H1 (cell line): ENCODE data around the gene STAT1. TPM values are rescaled to one million over a fixed set of nuclear protein-coding genes. Genes with fewer than 3 reads are reported as not detected.
A peak's percentile ranks its signal among the peaks of the same experiment; 100 is the strongest.

Source experiments
- ATF3 ChIP-seq: IDR thresholded peaks from 2 replicates; pipeline ENCODE4 v1.6.1; 2011; ENCODE audit warnings: low read depth, mild to moderate bottlenecking, low read length; ENCODE audit not compliant: insufficient read depth
- BACH1 ChIP-seq: IDR thresholded peaks from 2 replicates; pipeline ENCODE4 v1.6.1; 2012; ENCODE audit warnings: low read length, improper control_type of control experiment
- CHD7 ChIP-seq: fragments of 300-600 bp; sonication (generic); IDR thresholded peaks from 2 replicates; pipeline ENCODE4 v1.7.1; 2012; ENCODE audit warnings: low read length, moderate library complexity, mild to moderate bottlenecking, inconsistent platforms; ENCODE audit not compliant: insufficient replicate concordance
- EGR1 ChIP-seq: IDR thresholded peaks from 2 replicates; pipeline ENCODE4 v1.6.1; 2011; ENCODE audit warnings: low read depth, low read length, borderline replicate concordance
- KDM5A ChIP-seq: fragments of 200-600 bp; IDR thresholded peaks from 2 replicates; pipeline ENCODE4 v1.7.1; 2012; ENCODE audit warnings: mild to moderate bottlenecking, low read length, inconsistent platforms, mixed read lengths
- NRF1 ChIP-seq: IDR thresholded peaks from 2 replicates; pipeline ENCODE4 v1.6.1; 2011; ENCODE audit warnings: mild to moderate bottlenecking, low read depth, low read length, improper control_type of control experiment
- POLR2A ChIP-seq, 2 experiments: IDR thresholded peaks; 1 replicate in 1 of 2; 2 replicates in 1 of 2; pipeline ENCODE4 v1.6.1; 2011; ENCODE audit warnings: low read depth in 2 of 2, low read length in 2 of 2, mild to moderate bottlenecking in 2 of 2; ENCODE audit errors: control extremely low read depth in 1 of 2
- RBBP5 ChIP-seq: IDR thresholded peaks from 2 replicates; pipeline ENCODE4 v1.7.1; 2012; ENCODE audit warnings: low read depth, mild to moderate bottlenecking, inconsistent platforms, low read length, moderate library complexity, borderline replicate concordance
- YY1 ChIP-seq: IDR thresholded peaks from 2 replicates; pipeline ENCODE4 v1.6.1; 2011; ENCODE audit warnings: low read depth, mild to moderate bottlenecking, low read length
- polyA plus RNA-seq, 7 experiments: library from polyadenylated mRNA; depleted of rRNA in 3 of 7; stranded (reverse) in 5 of 7; unstranded in 2 of 7; fragments of >200 nt in 5 of 7; fragments of 200-250 nt in 2 of 7; gene quantifications; 1 replicate in 5 of 7; 2 replicates in 1 of 7; 4 replicates in 1 of 7; pipeline versions ENCODE4 v1.2.1 to v1.2.3, GENCODE V29; 2011 to 2013; ENCODE audit warnings: missing spikeins in 2 of 7, mixed read lengths in 2 of 7
- total RNA-seq: library from RNA; stranded (reverse); fragmentation: NEBNext Ultra II Directional; extraction: Animal tissue kit (Norgen Biotek cat#: 25700); gene quantifications from 2 replicates; pipeline ENCODE4 v1.2.1, GENCODE V29; 2021
- TF ChIP-seq, protein P1 (sequence below): IDR thresholded peaks from 2 replicates; pipeline ENCODE4 v1.6.1; 2012; ENCODE audit warnings: inconsistent platforms

Gene STAT1
- total and polyA plus RNA-seq, 2 of the 8 experiments (the other 6 are each of a cell fraction or from before 2014, with no cell fraction given) = 20.3 to 43.0 TPM

DNA sequence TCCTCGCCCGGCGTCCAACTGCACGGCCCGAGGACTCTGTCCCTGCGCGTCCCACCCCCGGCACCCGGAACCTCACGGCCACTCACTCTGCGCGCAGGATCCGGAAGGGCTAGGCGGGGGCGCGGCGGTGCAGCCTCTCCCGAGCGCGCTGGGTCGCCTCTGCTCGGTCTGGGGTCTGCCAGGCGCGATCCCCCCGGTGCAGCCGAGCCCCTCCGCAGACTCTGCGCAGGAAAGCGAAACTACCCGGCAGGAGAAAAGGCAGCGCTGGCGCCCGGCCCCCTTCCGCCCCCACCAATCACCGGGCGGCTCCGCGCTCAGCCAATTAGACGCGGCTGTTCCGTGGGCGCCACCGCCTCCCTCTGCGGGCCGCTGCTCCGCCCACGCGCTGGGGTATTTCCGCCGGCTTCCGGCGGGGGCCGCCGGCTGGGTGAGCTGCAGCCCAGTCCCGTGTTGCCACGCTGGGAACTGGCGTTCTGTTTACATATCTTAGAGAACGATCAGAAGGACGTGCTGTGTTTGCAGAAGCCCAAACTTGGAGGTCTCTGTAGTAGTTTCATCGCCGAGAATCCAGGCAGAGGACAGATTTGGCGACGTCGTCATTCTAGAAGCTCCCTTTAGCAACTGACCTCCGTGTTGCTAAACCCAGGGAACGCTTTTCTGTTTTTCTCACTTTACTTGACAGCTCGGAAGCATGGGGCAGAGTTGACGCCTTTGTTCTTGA is at the start of gene STAT1 (continued):
- TF ChIP-seq NRF1 = 0 out of 2 replicates have a peak, but pooled peaks have one; percentile 16
- TF ChIP-seq EGR1 = peak; percentile 100
- TF ChIP-seq CHD7 = no peak
- TF ChIP-seq POLR2A (IDR thresholded peaks at IDR 0.05; ENCODE audit: control extremely low read depth in 1 of 2, low read depth in 2 of 2, low read length in 2 of 2) = peak; percentile 86 to 98
- TF ChIP-seq BACH1 = peak; percentile 79
- no peak for TF ChIP-seq ATF3
- TF ChIP-seq, protein P1, sequence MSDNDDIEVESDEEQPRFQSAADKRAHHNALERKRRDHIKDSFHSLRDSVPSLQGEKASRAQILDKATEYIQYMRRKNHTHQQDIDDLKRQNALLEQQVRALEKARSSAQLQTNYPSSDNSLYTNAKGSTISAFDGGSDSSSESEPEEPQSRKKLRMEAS = peak; percentile 85
- peak; percentile 99 for TF ChIP-seq RBBP5
- peak; percentile 64 for TF ChIP-seq KDM5A
- no peak for TF ChIP-seq YY1
